ENCODE results near the gene PARP9.

Gene PARP9

GRCh38 chr3:122606330-122606729 is 42.2 kb upstream of the PARP9 start:
- no peak overlapping the region for H2BK12ac ChIP-seq (ENCODE audit: low read length)
- no peak overlapping the region for H2BK15ac ChIP-seq (ENCODE audit: low read length)
- no peak overlapping the region for H3K4ac ChIP-seq (ENCODE audit: low read length)
- no peaks in the 10 kb centered on the region for H3K4me1 ChIP-seq (ENCODE audit: control insufficient read depth in 2 of 2, insufficient read depth in 1 of 2, low read depth in 1 of 2, low read length in 2 of 2)
- no peaks in the 10 kb centered on the region for H3K36me3 ChIP-seq (replicated peaks in 1 of 2; ENCODE audit: control insufficient read depth in 2 of 2, insufficient read depth in 2 of 2, low read length in 2 of 2)
- no CpG with 5 or more reads among the region's 4 CpGs for WGBS, 2 donors (ENCODE audit: extremely low coverage in 2 of 2, insufficient read length in 2 of 2, insufficient replicate concordance in 1 of 2)
- H3K18ac ChIP-seq (ENCODE audit: low read length), result no peak overlapping the region
- no peak overlapping the region for H3K27ac ChIP-seq (replicated peaks; ENCODE audit: low read length)
- peaks cover 0 to 16% (median 0%) of the 10 kb centered on the region in 3 experiments for H3K27me3 ChIP-seq (ENCODE audit: control insufficient read depth in 3 of 3, insufficient read depth in 3 of 3, low read depth in 1 of 3, low read length in 3 of 3)
- H3K4me2 ChIP-seq (ENCODE audit: insufficient read depth, low read length, poor library complexity, severe bottlenecking), result no peak overlapping the region
- H3K23ac ChIP-seq (ENCODE audit: low read depth, low read length, poor library complexity), result no peak overlapping the region
- no peak overlapping the region for H2BK5ac ChIP-seq (ENCODE audit: low read length)
- H4K8ac ChIP-seq (ENCODE audit: low read depth, low read length), result no peak overlapping the region
- peak overlapping the region; percentile 23 for H2AFZ ChIP-seq (ENCODE audit: low read length)
- no peak overlapping the region for H4K91ac ChIP-seq (ENCODE audit: low read depth, low read length, poor library complexity)
- no peak overlapping the region for H2AK5ac ChIP-seq (ENCODE audit: low read depth, low read length)
- no peaks in the 10 kb centered on the region for H3K79me1 ChIP-seq (ENCODE audit: low read depth, low read length)
- DNase-seq (ENCODE audit: low spot score), result no peak
- no peak overlapping the region for H3K14ac ChIP-seq (ENCODE audit: low read length)
- no peak overlapping the region for H2BK120ac ChIP-seq (ENCODE audit: low read depth, low read length)
- H3K4me3 ChIP-seq (ENCODE audit: low read length in 2 of 2), result no peak overlapping the region
- H3K9me3 ChIP-seq (replicated peaks in 1 of 2; ENCODE audit: control insufficient read depth in 2 of 2, insufficient read depth in 1 of 2, low read depth in 1 of 2, low read length in 2 of 2), result no peaks in the 10 kb centered on the region
- no peak overlapping the region for H3K9ac ChIP-seq (ENCODE audit: low read depth, low read length, poor library complexity)

GRCh38 chr3:122603056-122603455 is 39.0 kb upstream of the PARP9 start:
- H3K36me3 ChIP-seq (replicated peaks in 1 of 2; ENCODE audit: control insufficient read depth in 2 of 2, insufficient read depth in 2 of 2, low read length in 2 of 2), result no peaks in the 10 kb centered on the region
- no peak overlapping the region for H2BK5ac ChIP-seq (ENCODE audit: low read length)
- no peak overlapping the region for H3K4ac ChIP-seq (ENCODE audit: low read length)
- H3K18ac ChIP-seq (ENCODE audit: low read length), result no peak overlapping the region
- no peaks in the 10 kb centered on the region for H3K4me1 ChIP-seq (ENCODE audit: control insufficient read depth in 2 of 2, insufficient read depth in 1 of 2, low read depth in 1 of 2, low read length in 2 of 2)
- no CpG with 5 or more reads among the region's 2 CpGs for WGBS, 2 donors (ENCODE audit: extremely low coverage in 2 of 2, insufficient read length in 2 of 2, insufficient replicate concordance in 1 of 2)
- no peak overlapping the region for H3K27ac ChIP-seq (replicated peaks; ENCODE audit: low read length)
- no peaks in the 10 kb centered on the region for H3K79me1 ChIP-seq (ENCODE audit: low read depth, low read length)
- no peak overlapping the region for H2BK15ac ChIP-seq (ENCODE audit: low read length)
- no peak overlapping the region for H3K9ac ChIP-seq (ENCODE audit: low read depth, low read length, poor library complexity)
- no peak overlapping the region for H3K14ac ChIP-seq (ENCODE audit: low read length)
- H2BK120ac ChIP-seq (ENCODE audit: low read depth, low read length), result no peak overlapping the region
- no peak overlapping the region for H2BK12ac ChIP-seq (ENCODE audit: low read length)
- H4K91ac ChIP-seq (ENCODE audit: low read depth, low read length, poor library complexity), result no peak overlapping the region
- no peaks in the 10 kb centered on the region for H3K9me3 ChIP-seq (replicated peaks in 1 of 2; ENCODE audit: control insufficient read depth in 2 of 2, insufficient read depth in 1 of 2, low read depth in 1 of 2, low read length in 2 of 2)
- no peak overlapping the region for H3K23ac ChIP-seq (ENCODE audit: low read depth, low read length, poor library complexity)
- peaks cover 0 to 20% (median 0%) of the 10 kb centered on the region in 3 experiments for H3K27me3 ChIP-seq (ENCODE audit: control insufficient read depth in 3 of 3, insufficient read depth in 3 of 3, low read depth in 1 of 3, low read length in 3 of 3)
- no peak overlapping the region for H4K8ac ChIP-seq (ENCODE audit: low read depth, low read length)
- no peak overlapping the region for H3K4me3 ChIP-seq (ENCODE audit: low read length in 2 of 2)
- H2AFZ ChIP-seq (ENCODE audit: low read length), result no peak overlapping the region
- H3K4me2 ChIP-seq (ENCODE audit: insufficient read depth, low read length, poor library complexity, severe bottlenecking), result no peak overlapping the region
- no peak overlapping the region for H2AK5ac ChIP-seq (ENCODE audit: low read depth, low read length)
- DNase-seq (ENCODE audit: low spot score), result no peak

- WGBS, 2 donors (ENCODE audit: extremely low coverage in 2 of 2, insufficient read length in 2 of 2, insufficient replicate concordance in 1 of 2), result 100% methylated on average over 1 of the region's 5 CpGs; no CpG with 5 or more reads in 1 of the 2 donors
- no peak overlapping the region for H2BK5ac ChIP-seq (ENCODE audit: low read length)
- H3K27ac ChIP-seq (replicated peaks; ENCODE audit: low read length), result no peak overlapping the region
- no peak overlapping the region for H2AFZ ChIP-seq (ENCODE audit: low read length)
- H3K9ac ChIP-seq (ENCODE audit: low read depth, low read length, poor library complexity), result no peak overlapping the region
- H4K91ac ChIP-seq (ENCODE audit: low read depth, low read length, poor library complexity), result no peak overlapping the region
- H2AK5ac ChIP-seq (ENCODE audit: low read depth, low read length), result no peak overlapping the region
- H4K8ac ChIP-seq (ENCODE audit: low read depth, low read length), result no peak overlapping the region
- no peak overlapping the region for H3K23ac ChIP-seq (ENCODE audit: low read depth, low read length, poor library complexity)
- H3K4ac ChIP-seq (ENCODE audit: low read length), result no peak overlapping the region
- no peaks in the 10 kb centered on the region for H3K9me3 ChIP-seq (replicated peaks in 1 of 2; ENCODE audit: control insufficient read depth in 2 of 2, insufficient read depth in 1 of 2, low read depth in 1 of 2, low read length in 2 of 2)
- no peaks in the 10 kb centered on the region for H3K79me1 ChIP-seq (ENCODE audit: low read depth, low read length)
- H2BK12ac ChIP-seq (ENCODE audit: low read length), result no peak overlapping the region
- no peak overlapping the region for H3K4me2 ChIP-seq (ENCODE audit: insufficient read depth, low read length, poor library complexity, severe bottlenecking)
- H3K4me1 ChIP-seq (ENCODE audit: control insufficient read depth in 2 of 2, insufficient read depth in 1 of 2, low read depth in 1 of 2, low read length in 2 of 2), result no peaks in the 10 kb centered on the region
- no peak overlapping the region for H3K18ac ChIP-seq (ENCODE audit: low read length)
- H3K4me3 ChIP-seq (ENCODE audit: low read length in 2 of 2), result no peak overlapping the region
- H2BK120ac ChIP-seq (ENCODE audit: low read depth, low read length), result no peak overlapping the region
- H2BK15ac ChIP-seq (ENCODE audit: low read length), result no peak overlapping the region
- H3K14ac ChIP-seq (ENCODE audit: low read length), result no peak overlapping the region
- H3K36me3 ChIP-seq (replicated peaks in 1 of 2; ENCODE audit: control insufficient read depth in 2 of 2, insufficient read depth in 2 of 2, low read length in 2 of 2), result no peaks in the 10 kb centered on the region
- DNase-seq (ENCODE audit: low spot score), result no peak
- H3K27me3 ChIP-seq (ENCODE audit: control insufficient read depth in 3 of 3, insufficient read depth in 3 of 3, low read depth in 1 of 3, low read length in 3 of 3), result peaks cover 0 to 13% (median 0%) of the 10 kb centered on the region in 3 experiments
Observed at GRCh38 chr3:122602011-122602710, 38.1 kb upstream of the PARP9 start.

- H3K9me3 ChIP-seq (replicated peaks in 1 of 2; ENCODE audit: control insufficient read depth in 2 of 2, insufficient read depth in 1 of 2, low read depth in 1 of 2, low read length in 2 of 2), result no peaks in the 10 kb centered on the region
- no peak overlapping the region for H4K8ac ChIP-seq (ENCODE audit: low read depth, low read length)
- H2AFZ ChIP-seq (ENCODE audit: low read length), result no peak overlapping the region
- no peak for DNase-seq (ENCODE audit: low spot score)
- H3K27me3 ChIP-seq (ENCODE audit: control insufficient read depth in 3 of 3, insufficient read depth in 3 of 3, low read depth in 1 of 3, low read length in 3 of 3), result peaks cover 0 to 4% (median 0%) of the 10 kb centered on the region in 3 experiments
- no CpG with 5 or more reads among the region's 4 CpGs for WGBS, 2 donors (ENCODE audit: extremely low coverage in 2 of 2, insufficient read length in 2 of 2, insufficient replicate concordance in 1 of 2)
- no peak overlapping the region for H3K4me2 ChIP-seq (ENCODE audit: insufficient read depth, low read length, poor library complexity, severe bottlenecking)
- no peaks in the 10 kb centered on the region for H3K79me1 ChIP-seq (ENCODE audit: low read depth, low read length)
- no peak overlapping the region for H4K91ac ChIP-seq (ENCODE audit: low read depth, low read length, poor library complexity)
- no peak overlapping the region for H2BK12ac ChIP-seq (ENCODE audit: low read length)
- no peaks in the 10 kb centered on the region for H3K36me3 ChIP-seq (replicated peaks in 1 of 2; ENCODE audit: control insufficient read depth in 2 of 2, insufficient read depth in 2 of 2, low read length in 2 of 2)
- H3K9ac ChIP-seq (ENCODE audit: low read depth, low read length, poor library complexity), result no peak overlapping the region
- H3K27ac ChIP-seq (replicated peaks; ENCODE audit: low read length), result no peak overlapping the region
- no peak overlapping the region for H2BK5ac ChIP-seq (ENCODE audit: low read length)
- no peak overlapping the region for H3K4ac ChIP-seq (ENCODE audit: low read length)
- no peak overlapping the region for H3K4me3 ChIP-seq (ENCODE audit: low read length in 2 of 2)
- H3K4me1 ChIP-seq (ENCODE audit: control insufficient read depth in 2 of 2, insufficient read depth in 1 of 2, low read depth in 1 of 2, low read length in 2 of 2), result no peaks in the 10 kb centered on the region
- no peak overlapping the region for H2AK5ac ChIP-seq (ENCODE audit: low read depth, low read length)
- H2BK120ac ChIP-seq (ENCODE audit: low read depth, low read length), result no peak overlapping the region
- H2BK15ac ChIP-seq (ENCODE audit: low read length), result no peak overlapping the region
- no peak overlapping the region for H3K18ac ChIP-seq (ENCODE audit: low read length)
- no peak overlapping the region for H3K23ac ChIP-seq (ENCODE audit: low read depth, low read length, poor library complexity)
- H3K14ac ChIP-seq (ENCODE audit: low read length), result no peak overlapping the region
Observed at GRCh38 chr3:122598556-122598955, 34.5 kb upstream of the PARP9 start.

Measured in neuronal stem cell (in vitro differentiated cells).